ENCODE data around the gene EIF3M.

GRCh38 chr11:32602657-32603415 is 19.2 kb downstream of the EIF3M start:
- TF ChIP-seq EZH2 (IDR thresholded peaks at IDR 0.05; ENCODE audit: low read length) (no peak), CTCF (optimal IDR thresholded peaks at IDR 0.05 in 1 of 3, IDR thresholded peaks at IDR 0.05 in 1 of 3, conservative IDR thresholded peaks at IDR 0.05 in 1 of 3; ENCODE audit: extremely low read depth in 1 of 3, insufficient read depth in 2 of 3, low read length in 3 of 3) (no peak)

All from keratinocyte (primary cell).